Measurements from ENCODE around the gene SORT1. TPM values are rescaled to one million over a fixed set of nuclear protein-coding genes. Genes with fewer than 3 reads are reported as not detected.

SORT1 gene
- total and polyA plus RNA-seq, 2 of the 13 experiments (the other 11 are each of a cell fraction or from before 2014, with no cell fraction given) = 32.4 to 93.0 TPM

DNA sequence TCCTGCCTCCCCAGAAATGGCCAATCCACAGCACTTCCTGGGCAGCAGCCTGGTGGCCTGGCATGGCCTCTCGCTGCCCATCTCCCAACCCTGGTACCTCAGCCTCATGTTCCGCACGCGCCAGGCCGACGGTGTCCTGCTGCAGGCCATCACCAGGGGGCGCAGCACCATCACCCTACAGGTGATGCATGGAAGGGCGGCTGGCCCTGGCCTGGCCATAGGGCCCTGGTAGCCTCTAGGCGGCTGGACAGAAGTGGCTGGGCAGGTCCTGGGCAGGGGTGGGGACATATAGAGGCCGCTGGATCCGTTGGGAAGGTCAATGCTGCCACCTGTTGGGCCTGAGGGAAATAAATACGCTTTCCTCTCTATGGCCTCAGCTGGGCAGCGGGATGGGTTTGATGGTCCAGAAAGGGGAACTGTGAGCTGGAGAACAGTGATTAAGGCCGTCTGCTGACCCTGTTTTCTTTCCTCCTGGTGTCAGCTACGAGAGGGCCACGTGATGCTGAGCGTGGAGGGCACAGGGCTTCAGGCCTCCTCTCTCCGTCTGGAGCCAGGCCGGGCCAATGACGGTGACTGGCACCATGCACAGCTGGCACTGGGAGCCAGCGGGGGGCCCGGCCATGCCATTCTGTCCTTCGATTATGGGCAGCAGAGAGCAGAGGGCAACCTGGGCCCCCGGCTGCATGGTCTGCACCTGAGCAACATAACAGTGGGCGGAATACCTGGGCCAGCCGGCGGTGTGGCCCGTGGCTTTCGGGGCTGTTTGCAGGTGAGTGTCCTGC, 133.9 kb downstream of the SORT1 start (continued):
- TF ChIP-seq ATF7 (IDR thresholded peaks at IDR 0.05) (no peak), ATF7 (CRISPR knock-in tag; IDR thresholded peaks at IDR 0.05) (0 out of 2 replicates have a peak, but pooled peaks have one; percentile 54), KLF16 (CRISPR knock-in tag; IDR thresholded peaks at IDR 0.05) (peak in 1 of 2 experiments; percentile 85; a peak in 1 of 4 replicates), ZNF737 (CRISPR knock-in tag; IDR thresholded peaks at IDR 0.05; ENCODE audit: borderline replicate concordance) (no peak), SMAD3 (CRISPR knock-in tag; IDR thresholded peaks at IDR 0.05) (peak; percentile 64; the same call in 1 of the 2 replicates), SP4 (CRISPR knock-in tag; IDR thresholded peaks at IDR 0.05) (peak; percentile 64; the same call in 1 of the 2 replicates), ZNF333 (CRISPR knock-in tag; IDR thresholded peaks at IDR 0.05; ENCODE audit: borderline replicate concordance) (no peak), ZNF556 (CRISPR knock-in tag; IDR thresholded peaks at IDR 0.05; ENCODE audit: borderline replicate concordance) (peak; percentile 94), CCAR2 (optimal IDR thresholded peaks at IDR 0.05; ENCODE audit: low read depth, low read length) (no peak), MYC (CRISPR knock-in tag; IDR thresholded peaks at IDR 0.05; ENCODE audit: borderline replicate concordance) (peak; percentile 91), TCF12 (IDR thresholded peaks at IDR 0.05) (no peak), TCF12 (CRISPR knock-in tag; IDR thresholded peaks at IDR 0.05) (no peak), ATF4 (CRISPR knock-in tag; IDR thresholded peaks at IDR 0.05) (peak in 1 of 2 experiments; percentile 64; a peak in 1 of 4 replicates), NFKB2 (CRISPR knock-in tag; IDR thresholded peaks at IDR 0.05; ENCODE audit: borderline replicate concordance) (peak; percentile 89; the same call in 1 of the 2 replicates), SNAI1 (CRISPR knock-in tag; IDR thresholded peaks at IDR 0.05; ENCODE audit: borderline replicate concordance) (no peak), ZNF7 (CRISPR knock-in tag; IDR thresholded peaks at IDR 0.05) (no peak), SPEN (CRISPR knock-in tag; IDR thresholded peaks at IDR 0.05; ENCODE audit: low read depth) (peak; percentile 94), RBM22 (optimal IDR thresholded peaks at IDR 0.05; ENCODE audit: low read length) (no peak), ZSCAN22 (CRISPR knock-in tag; IDR thresholded peaks at IDR 0.05) (no peak), JUND (CRISPR knock-in tag; IDR thresholded peaks at IDR 0.05) (peak; percentile 69; the same call in 1 of the 2 replicates), ZBTB7A (CRISPR knock-in tag; IDR thresholded peaks at IDR 0.05) (no peak), SMC3 (IDR thresholded peaks at IDR 0.05; ENCODE audit: low read length) (peak; percentile 88), ZNF331 (CRISPR knock-in tag; IDR thresholded peaks at IDR 0.05) (peak; percentile 94)
- TF ChIP-seq, protein P1, sequence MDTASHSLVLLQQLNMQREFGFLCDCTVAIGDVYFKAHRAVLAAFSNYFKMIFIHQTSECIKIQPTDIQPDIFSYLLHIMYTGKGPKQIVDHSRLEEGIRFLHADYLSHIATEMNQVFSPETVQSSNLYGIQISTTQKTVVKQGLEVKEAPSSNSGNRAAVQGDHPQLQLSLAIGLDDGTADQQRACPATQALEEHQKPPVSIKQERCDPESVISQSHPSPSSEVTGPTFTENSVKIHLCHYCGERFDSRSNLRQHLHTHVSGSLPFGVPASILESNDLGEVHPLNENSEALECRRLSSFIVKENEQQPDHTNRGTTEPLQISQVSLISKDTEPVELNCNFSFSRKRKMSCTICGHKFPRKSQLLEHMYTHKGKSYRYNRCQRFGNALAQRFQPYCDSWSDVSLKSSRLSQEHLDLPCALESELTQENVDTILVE (CRISPR knock-in tag; IDR thresholded peaks at IDR 0.05) = peak; percentile 70; the same call in 1 of the 2 replicates
- TF ChIP-seq, protein P2, sequence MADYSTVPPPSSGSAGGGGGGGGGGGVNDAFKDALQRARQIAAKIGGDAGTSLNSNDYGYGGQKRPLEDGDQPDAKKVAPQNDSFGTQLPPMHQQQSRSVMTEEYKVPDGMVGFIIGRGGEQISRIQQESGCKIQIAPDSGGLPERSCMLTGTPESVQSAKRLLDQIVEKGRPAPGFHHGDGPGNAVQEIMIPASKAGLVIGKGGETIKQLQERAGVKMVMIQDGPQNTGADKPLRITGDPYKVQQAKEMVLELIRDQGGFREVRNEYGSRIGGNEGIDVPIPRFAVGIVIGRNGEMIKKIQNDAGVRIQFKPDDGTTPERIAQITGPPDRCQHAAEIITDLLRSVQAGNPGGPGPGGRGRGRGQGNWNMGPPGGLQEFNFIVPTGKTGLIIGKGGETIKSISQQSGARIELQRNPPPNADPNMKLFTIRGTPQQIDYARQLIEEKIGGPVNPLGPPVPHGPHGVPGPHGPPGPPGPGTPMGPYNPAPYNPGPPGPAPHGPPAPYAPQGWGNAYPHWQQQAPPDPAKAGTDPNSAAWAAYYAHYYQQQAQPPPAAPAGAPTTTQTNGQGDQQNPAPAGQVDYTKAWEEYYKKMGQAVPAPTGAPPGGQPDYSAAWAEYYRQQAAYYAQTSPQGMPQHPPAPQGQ (CRISPR knock-in tag; IDR thresholded peaks at IDR 0.05; ENCODE audit: borderline replicate concordance) = no peak
- TF ChIP-seq, protein P3, sequence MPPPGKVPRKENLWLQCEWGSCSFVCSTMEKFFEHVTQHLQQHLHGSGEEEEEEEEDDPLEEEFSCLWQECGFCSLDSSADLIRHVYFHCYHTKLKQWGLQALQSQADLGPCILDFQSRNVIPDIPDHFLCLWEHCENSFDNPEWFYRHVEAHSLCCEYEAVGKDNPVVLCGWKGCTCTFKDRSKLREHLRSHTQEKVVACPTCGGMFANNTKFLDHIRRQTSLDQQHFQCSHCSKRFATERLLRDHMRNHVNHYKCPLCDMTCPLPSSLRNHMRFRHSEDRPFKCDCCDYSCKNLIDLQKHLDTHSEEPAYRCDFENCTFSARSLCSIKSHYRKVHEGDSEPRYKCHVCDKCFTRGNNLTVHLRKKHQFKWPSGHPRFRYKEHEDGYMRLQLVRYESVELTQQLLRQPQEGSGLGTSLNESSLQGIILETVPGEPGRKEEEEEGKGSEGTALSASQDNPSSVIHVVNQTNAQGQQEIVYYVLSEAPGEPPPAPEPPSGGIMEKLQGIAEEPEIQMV (CRISPR knock-in tag; IDR thresholded peaks at IDR 0.05; ENCODE audit: low read depth) = peak; percentile 80; the same call in 1 of the 2 replicates
